Kidney (tissue), 14 donors: ENCODE results near the gene TSHZ2. TPM values are rescaled to one million over a fixed set of nuclear protein-coding genes. Genes with fewer than 3 reads are reported as not detected.

Experiments
- DNase-seq, 5 donors: peaks; one replicate each; pipeline ENCODE4 v3.0.0-alpha.2; 2013 to 2020
- FAIRE-seq: peaks from 2 replicates; lab custom pipeline; 2012; peaks lifted over from hg19 to GRCh38; lab: Jason Lieb, UNC
- H3K27ac ChIP-seq, 2 donors: one replicate each; pipeline ENCODE4 v1.7.0; 2013; ENCODE audit warnings: low read depth in 2 of 2, low read length in 2 of 2, inconsistent platforms in 1 of 2
- H3K27me3 ChIP-seq: one replicate; pipeline ENCODE4 v1.7.1; 2013; ENCODE audit warnings: low read length, inconsistent platforms; ENCODE audit not compliant: control insufficient read depth, insufficient read depth
- H3K36me3 ChIP-seq, 3 donors: one replicate each; pipeline versions ENCODE4 v1.7.0 to v1.7.1; 2013; ENCODE audit warnings: low read length in 3 of 3, control low read depth in 1 of 3, inconsistent platforms in 1 of 3; ENCODE audit not compliant: insufficient read depth in 3 of 3, control insufficient read depth in 2 of 3
- H3K4me1 ChIP-seq, 3 donors: one replicate each; pipeline versions ENCODE4 v1.7.0 to v1.7.1; 2013; ENCODE audit warnings: low read length in 3 of 3, inconsistent platforms in 1 of 3, low read depth in 1 of 3; ENCODE audit not compliant: control insufficient read depth in 2 of 3, insufficient read depth in 2 of 3
- H3K4me3 ChIP-seq, 3 donors: one replicate each; pipeline versions ENCODE4 v1.7.0 to v1.8.1; 2013; ENCODE audit warnings: low read length in 3 of 3, control low read depth in 1 of 3, inconsistent platforms in 1 of 3
- H3K9ac ChIP-seq, 3 donors: one replicate each; pipeline versions ENCODE4 v1.7.0 to v1.7.1; 2013; ENCODE audit warnings: low read length in 3 of 3, control low read depth in 1 of 3, inconsistent platforms in 1 of 3
- H3K9me3 ChIP-seq, 3 donors: one replicate each; pipeline versions ENCODE4 v1.7.0 to v1.7.1; 2013; ENCODE audit warnings: low read length in 3 of 3, control low read depth in 1 of 3, inconsistent platforms in 1 of 3; ENCODE audit not compliant: control insufficient read depth in 2 of 3, insufficient read depth in 1 of 3
- CTCF ChIP-seq: IDR thresholded peaks from 3 replicates; pipeline ENCODE4 v1.5.1; 2012; ENCODE audit warnings: mild to moderate bottlenecking, moderate library complexity, borderline replicate concordance; ENCODE audit not compliant: insufficient read depth; ENCODE audit errors: extremely low read depth
- intact Hi-C: fragments of 100-400 bp; cut with DNase I; formaldehyde crosslinking; loops from one replicate; pipeline ENCODE4 v1.11.1; 2022
- polyA plus RNA-seq: library from polyadenylated mRNA; stranded (reverse); fragments of 350-450 nt; fragmentation: Illumina TruSeq; extraction: RNeasy Lipid Tissue Mini Kit (QIAGEN cat#74804); gene quantifications from one replicate; pipeline ENCODE4 v1.2.3, GENCODE V29; 2014; ENCODE audit warnings: low read depth, low replicate concordance; ENCODE audit not compliant: insufficient read depth
- total RNA-seq: library from RNA; stranded (reverse); fragmentation: NEBNext Ultra II Directional; extraction: Animal tissue kit (Norgen Biotek cat#: 25700); gene quantifications from one replicate; pipeline ENCODE4 v1.2.1, GENCODE V29; 2021
- donor health status: control.
- donor health status: control.
- donor health status: control.
- donor health status: control.
- donor health status: control.
- donor health status: DM: yes; HTN: yes; CAD: no.
- donor health status: Normal renal cell carcinoma (clear cell type).

The TSHZ2 gene
- total and polyA plus RNA-seq, 2 donors from 2014 or later: 0.86 to 15.5 TPM

DNA sequence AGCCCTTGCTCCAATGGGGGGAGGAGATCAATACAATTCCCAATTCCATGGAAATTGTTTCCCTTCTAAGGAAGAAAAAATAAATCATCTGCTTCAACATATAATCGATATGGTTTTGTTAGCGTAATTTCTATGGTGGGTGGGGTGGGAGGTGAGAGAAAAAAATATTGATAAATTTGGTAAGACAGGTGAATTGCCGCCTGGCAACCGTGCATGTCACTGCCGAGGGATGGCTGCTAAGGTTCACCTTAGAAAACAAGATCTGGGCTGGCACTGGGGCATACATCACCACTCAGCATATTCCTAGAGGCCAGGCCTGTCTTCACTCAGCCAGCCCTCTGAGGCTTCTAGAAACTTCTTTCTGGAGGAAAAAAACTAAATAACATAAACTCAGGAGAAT, 517.4 kb downstream of the TSHZ2 start:
- no peaks in the 10 kb centered on the region for H3K4me1 ChIP-seq
- no peaks in the 10 kb centered on the region for H3K36me3 ChIP-seq
- FAIRE-seq: no peak
- H3K9ac ChIP-seq: no peak overlapping the region
- no peak for TF ChIP-seq CTCF
- H3K4me3 ChIP-seq: no peak overlapping the region
- no peaks in the 10 kb centered on the region for H3K9me3 ChIP-seq
- DNase-seq: no peak
- no peaks in the 10 kb centered on the region for H3K27me3 ChIP-seq
- no peak overlapping the region for H3K27ac ChIP-seq
- intact Hi-C loops: no loop called here

DNA sequence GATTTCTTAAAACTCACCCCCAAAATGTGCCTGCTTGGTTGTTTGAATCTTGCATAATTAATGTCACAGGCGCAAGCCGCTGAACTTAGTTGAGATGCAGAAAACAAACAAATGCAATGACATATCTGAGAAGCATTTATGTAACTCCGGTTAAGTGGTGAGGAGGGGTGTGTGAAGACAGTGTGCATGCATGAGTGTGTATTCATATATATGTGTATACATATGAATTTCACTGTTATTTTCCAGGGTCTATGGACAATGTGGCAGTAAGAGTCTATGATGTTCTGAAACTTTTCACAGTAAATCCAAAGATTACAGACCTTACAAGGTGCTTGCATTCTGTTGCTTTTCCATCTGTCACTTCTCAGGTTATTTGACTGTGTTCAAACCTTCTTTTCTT, 518.5 kb downstream of the TSHZ2 start:
- TF ChIP-seq CTCF: no peak
- no peaks in the 10 kb centered on the region for H3K36me3 ChIP-seq
- H3K9ac ChIP-seq: no peak overlapping the region
- no peaks in the 10 kb centered on the region for H3K4me1 ChIP-seq
- H3K9me3 ChIP-seq: no peaks in the 10 kb centered on the region
- H3K27me3 ChIP-seq: no peaks in the 10 kb centered on the region
- no peak overlapping the region for H3K4me3 ChIP-seq
- FAIRE-seq: no peak
- intact Hi-C loops: no loop called here
- no peak for DNase-seq
- no peak overlapping the region for H3K27ac ChIP-seq

GRCh38 chr20:53491462-53491861, 519.3 kb downstream of the TSHZ2 start:
- intact Hi-C loops: no loop called here
- no peak for DNase-seq
- Histone ChIP-seq H3K36me3 (no peaks in the 10 kb centered on the region), H3K9ac (no peak overlapping the region), H3K4me3 (no peak overlapping the region), H3K9me3 (no peaks in the 10 kb centered on the region), H3K27me3 (no peaks in the 10 kb centered on the region), H3K4me1 (no peaks in the 10 kb centered on the region), H3K27ac (no peak overlapping the region)
- no peak for TF ChIP-seq CTCF
- FAIRE-seq: no peak

DNA sequence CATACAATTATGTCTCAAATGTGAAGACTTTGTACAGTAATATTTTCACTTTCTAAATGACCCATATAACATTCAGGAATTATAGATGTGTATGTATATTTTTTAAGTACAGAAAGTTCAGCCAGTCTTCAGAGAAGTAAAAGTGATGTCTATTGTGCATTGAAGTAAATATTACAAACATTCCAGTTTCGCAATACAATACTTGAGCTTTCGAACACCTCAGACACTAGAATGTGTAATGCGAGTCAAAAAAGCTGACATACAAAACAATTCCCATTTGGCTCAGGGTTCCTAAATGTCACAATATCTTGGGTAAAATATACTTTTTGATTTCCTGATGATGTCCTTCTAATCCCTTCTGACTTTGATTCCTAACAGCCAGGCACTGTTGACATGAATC, 520.1 kb downstream of the TSHZ2 start:
- Histone ChIP-seq H3K9me3 (no peaks in the 10 kb centered on the region), H3K27ac (no peak overlapping the region), H3K27me3 (no peaks in the 10 kb centered on the region), H3K4me1 (no peaks in the 10 kb centered on the region), H3K36me3 (no peaks in the 10 kb centered on the region), H3K4me3 (no peak overlapping the region), H3K9ac (no peak overlapping the region)
- FAIRE-seq (no peak), DNase-seq (no peak)
- TF ChIP-seq CTCF: no peak
- intact Hi-C loops: no loop called here
